NCI-H2196 treated with DMSO at 0.1 percent for 48 hours (cell line): Measurements from ENCODE around the gene ARHGAP19.

Experiments
- DNase-seq: peaks from one replicate; lab custom pipeline; 2025; ENCODE audit not compliant: unreplicated experiment; lab: John Stamatoyannopoulos, UW

ARHGAP19 gene

DNA sequence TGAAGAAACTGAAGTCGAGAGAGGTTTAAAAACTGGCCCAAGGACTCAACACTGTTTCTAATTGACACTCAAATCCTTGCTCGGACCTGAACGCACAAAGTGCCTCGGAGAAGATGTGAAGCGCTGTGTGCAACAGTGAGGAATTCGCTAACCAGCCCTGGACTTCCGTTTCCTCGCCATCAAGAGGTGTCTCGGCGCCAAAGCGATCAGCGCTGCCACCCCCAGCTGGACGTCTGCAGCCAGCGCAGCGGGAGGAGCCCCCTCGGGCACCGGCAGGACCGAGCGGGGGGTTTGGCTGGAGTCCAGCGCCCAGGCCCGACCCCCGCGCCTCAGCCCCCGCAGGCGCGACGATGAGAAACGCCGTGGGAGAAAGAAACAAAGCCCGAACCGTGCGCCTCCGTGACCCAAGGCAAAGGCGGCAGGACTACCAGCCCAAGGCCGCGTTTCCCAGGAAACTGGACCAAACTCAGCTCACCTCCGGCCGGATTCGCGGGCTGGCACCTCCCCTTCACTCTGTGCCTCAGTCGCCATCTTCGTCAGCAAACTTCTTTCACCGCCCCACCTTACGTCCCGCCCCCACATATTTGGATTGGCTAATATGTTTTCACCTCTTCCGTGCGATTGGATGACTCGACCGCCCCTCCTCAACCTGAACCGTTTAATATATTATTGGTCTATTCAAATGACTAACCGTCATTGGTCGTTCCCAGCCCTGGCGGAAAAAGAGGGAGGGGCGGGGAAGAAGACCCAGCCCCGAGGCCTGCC lies at the start of gene ARHGAP19:
ARHGAP19 (minus strand) TSS at position 541 of the 765 bp plus-strand sequence; CDS start at position 531, 10 bp downstream.
- DNase-seq: peak; percentile 80

GRCh38 chr10:97341416-97341815 lies 49.0 kb upstream of the ARHGAP19 start:
- DNase-seq: no peak

DNA sequence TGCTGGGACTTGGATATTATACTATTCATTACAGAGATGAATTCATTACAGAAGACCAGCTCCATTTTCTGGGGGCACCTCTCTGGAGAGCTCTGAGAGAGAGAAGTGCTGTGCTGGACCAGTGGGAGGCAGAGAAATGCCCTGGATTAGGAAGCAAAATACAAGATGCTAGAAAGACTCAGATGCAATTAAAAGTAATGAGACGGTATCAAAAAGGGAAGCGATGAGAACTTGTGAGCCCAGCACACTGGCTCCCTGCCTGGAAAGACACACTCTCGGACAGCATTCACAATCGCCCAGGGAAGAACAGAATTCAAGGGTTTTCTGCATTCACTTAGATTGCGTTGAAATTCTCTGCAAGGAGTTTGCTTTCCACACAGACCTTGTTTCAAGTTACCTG lies 45.6 kb upstream of the ARHGAP19 start:
- no peak for DNase-seq

- DNase-seq: no peak
Observed at GRCh38 chr10:97336942-97337831, 44.8 kb upstream of the ARHGAP19 start.

DNA sequence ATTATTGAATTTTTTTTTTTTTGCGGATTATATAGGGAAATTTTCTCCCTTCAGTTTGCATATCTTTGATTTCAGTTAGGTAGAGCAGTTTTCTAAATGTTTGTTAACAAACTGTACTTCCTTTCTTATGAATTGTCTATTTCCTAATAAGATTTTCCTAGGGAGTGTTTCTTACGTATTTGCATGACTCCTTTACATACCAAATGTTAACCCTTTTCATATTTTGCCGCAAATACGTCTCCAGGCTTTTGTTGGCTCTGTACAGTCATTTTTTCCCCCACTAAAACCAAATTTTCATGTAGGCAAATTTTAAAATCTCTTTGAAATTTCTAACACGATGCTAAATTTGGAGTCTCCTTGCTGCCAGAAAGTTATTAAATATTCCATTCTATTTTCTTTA lies 44.0 kb upstream of the ARHGAP19 start:
- DNase-seq: no peak

GRCh38 chr10:97336006-97336405 lies 43.6 kb upstream of the ARHGAP19 start:
- no peak for DNase-seq

- DNase-seq: no peak
Observed at GRCh38 chr10:97335188-97335619, 42.8 kb upstream of the ARHGAP19 start.

DNA sequence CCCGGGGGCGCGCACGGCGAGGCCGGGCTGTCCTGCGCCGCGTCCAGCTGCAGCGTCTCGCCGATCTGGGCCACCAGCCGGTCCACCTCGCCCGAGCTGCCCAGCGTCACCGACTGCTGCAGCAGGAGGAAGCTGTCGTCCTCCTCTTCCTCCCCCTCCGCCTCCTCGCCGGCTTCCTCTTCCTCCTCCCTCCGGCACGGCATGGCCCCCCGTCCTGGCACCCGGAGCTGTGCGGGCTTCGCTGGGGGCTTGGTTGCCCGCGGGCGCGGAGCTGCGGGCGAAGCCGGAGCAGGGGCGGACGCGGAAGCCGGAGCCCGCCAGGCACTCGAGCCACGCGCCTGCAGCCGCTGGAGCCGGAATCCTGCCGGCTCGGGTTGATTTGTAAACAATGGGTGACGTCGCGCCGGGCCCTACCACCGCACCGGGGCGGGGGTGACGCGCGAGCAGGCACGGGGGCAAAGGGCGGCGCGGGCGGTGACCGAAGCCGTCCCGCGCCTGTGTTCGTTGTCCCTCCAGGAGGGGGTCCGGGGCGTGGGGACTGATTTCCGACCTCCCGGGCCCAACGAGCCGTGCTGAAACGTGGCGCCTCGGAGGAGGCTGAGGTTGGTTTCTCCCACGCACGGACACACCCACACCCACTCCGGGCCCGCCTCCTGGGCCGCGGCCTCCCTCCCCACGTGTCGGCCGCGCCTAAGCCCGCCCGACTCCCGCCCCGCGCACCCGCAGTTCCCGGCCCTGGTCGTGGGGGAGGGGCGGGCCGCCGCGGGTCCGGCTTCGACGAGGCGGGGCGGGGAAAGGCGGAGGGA lies 42.1 kb upstream of the ARHGAP19 start, which contains the start of gene FRAT2:
FRAT2 (minus strand) TSS at position 360 of the 806 bp plus-strand sequence; CDS start at position 203, 157 bp downstream.
- peak; percentile 46 for DNase-seq

DNA sequence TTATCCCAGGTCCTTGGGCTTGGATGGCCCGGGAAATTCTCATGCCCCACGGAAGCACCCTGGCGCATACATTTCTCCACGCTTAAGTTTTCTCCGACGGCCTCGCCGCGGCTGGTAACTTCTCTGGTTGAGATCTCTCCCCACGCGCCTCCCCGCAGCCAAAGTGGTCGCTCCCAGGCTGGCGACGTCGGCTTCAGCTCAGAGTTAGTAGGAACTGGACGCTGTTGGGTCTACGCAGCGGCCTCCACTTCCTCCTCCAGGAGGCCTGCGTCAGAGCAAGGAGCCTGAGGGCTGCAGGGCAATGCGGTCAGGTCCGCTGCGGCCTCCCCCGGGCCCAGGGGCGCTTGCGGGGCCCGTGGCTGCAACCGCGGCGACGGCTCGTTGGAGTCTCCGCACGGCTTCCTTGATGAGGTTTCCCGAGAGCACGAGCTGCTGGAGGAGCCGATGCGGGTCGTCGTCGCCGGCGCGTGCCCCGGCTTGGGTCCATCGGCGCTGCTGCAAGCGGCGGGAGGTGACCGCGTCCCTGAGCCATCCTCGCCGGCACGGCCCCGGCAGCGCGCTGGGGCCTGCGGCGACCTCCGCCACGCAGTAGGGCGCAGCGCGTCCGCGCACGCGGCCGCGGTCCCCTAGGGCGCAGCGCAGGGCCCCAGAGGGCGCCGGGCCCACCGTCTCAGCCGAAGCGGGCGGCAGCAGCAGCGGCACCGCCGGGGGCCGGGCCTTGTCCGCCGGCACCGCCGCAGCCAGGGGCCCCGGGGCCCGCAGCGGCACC lies 41.3 kb upstream of the ARHGAP19 start:
- no peak for DNase-seq

DNA sequence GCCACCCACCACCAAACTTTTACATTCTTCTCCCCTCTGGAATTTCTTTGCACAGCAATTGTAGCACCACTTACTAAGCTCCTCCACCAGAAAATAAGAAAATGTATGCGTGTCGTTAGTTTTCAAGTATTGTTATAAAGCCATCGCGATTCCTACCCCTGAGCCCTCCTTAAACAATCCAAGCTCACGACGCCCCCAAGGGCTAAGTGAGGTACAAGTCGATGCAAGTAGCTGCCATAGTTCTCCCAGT lies 40.8 kb upstream of the ARHGAP19 start:
- no peak for DNase-seq

DNA sequence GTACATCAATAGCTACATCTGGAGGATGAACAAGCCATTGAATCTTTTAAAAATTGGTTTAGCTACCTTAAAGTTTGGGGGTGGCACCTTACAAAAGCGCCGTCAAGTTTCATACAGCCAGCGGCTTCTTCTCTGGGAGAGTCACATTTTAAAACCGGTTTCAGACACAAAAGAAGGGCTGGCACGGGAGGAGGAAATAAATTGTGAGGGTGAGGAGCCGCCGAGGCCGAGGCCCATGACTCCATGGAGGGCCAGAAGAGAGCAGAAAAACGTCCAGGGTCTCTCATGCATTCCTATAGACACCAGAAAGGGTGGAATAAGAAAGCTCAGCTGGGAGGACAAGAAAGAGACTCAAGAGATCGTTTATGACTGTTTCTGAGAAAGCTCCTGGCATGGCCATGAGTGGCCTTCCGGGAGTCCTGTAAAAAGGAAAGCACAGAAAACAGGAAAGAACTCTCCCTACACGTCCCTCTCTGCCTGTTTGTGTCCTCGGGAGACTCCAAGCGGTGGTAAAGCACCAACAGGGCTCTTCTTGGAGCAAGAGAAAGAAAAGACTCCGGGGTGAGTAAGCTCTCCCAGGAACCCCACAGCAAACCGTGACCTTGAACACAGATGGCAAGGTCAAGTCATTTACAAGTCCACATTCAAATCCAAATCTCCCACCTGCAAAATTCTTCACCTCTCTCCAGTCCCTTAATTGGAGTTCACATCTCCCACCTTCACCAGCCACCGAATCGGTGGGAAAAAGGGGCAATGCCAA lies 40.3 kb upstream of the ARHGAP19 start:
- no peak for DNase-seq

GRCh38 chr10:97331153-97331703 lies 38.8 kb upstream of the ARHGAP19 start:
- DNase-seq: no peak

- DNase-seq: no peak
Observed at GRCh38 chr10:97329766-97330165, 37.3 kb upstream of the ARHGAP19 start.

DNA sequence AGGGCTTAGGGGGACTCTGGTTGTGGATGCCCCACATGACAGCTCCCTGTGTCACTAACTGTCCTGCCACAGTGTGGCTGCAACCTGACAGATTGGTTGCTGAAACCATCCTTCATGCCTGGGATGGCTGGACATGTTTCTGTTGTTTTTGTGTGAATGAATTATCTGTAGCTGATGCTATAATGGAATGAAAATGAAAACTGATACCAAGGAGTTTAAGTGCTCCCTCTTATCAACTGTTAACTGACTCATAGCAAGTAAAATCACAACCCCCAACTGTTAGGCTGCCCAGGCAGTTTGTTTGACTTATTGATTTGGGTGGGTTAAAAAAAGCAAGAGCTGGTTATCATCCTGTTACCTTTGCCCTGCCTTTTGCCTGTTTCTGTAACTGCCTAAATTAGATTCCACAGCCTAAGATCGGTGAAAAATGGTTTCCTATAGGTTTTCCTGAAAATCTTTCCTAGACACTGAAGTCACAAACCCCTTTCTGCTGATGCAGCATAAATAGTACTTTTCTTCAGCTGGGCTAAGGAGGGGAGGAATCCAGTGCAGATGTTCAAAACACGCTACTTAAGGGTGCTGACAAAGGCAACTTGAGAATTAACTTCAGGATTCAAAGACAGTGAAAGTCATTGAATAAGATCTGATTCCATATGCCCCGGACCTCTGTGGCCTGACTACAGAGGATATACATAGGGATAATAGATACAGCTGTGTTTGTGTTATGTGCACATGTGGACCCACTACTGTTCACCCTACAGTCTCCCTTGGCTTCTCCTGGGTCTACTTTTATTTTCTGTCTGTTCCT lies 36.4 kb upstream of the ARHGAP19 start:
- no peak for DNase-seq

GRCh38 chr10:97327348-97328294 lies 35.2 kb upstream of the ARHGAP19 start:
- DNase-seq: no peak

DNA sequence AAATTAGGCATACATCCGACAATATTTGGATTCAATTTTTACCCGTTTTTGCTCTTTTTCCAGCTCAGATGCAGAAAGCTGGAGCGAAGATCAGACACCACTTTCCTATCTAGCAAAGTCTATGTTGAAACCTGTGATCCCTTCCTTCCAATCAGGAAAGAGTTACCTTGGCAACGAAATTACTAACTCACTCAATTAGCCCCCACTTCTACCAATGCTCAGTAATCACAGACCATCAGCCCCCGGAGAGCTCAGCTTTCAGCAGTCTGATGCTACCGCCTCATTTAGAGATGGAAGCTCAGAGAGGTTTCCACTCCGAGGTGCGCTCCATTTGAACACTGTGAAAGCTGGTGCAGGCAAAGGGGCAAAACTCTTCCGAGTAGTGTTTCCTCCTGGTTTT lies 33.3 kb upstream of the ARHGAP19 start:
- DNase-seq: no peak

DNA sequence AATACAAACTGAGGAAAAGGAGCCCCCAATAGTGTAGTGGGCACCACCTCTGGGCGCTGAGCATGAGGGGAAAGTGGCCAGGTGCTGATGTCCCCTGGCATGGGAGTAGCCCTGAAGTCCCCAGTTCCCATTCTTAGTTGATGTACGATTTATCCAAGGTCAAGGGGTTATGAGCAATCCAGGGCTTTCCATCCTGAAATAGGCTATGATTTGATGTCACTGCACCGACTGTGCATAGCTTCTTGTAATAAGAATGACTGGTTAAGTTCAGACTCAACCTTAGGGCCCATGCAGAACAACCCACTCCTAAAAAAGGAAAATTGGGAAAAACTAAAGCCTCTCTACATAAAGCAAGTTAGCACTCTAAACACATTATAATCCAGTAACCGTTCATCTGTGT lies 31.1 kb upstream of the ARHGAP19 start:
- DNase-seq: no peak

DNA sequence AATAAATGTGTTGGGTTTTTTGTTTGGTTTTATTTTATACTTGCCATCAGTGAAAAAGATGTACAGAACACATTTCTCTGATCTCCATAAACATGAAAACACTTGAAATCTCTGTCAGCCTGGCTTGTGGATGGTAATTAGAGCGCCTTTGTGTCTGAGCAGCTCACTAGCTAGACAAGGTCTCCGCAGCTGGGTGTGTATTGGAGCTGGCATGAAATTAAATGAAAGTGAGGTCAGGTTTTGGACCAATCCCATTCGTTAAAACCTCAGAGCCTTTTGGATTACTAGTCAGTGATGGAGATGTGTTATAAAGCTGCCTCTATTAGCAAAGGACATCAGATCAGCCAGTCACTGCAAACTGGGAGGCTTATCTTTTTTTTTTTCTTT lies 29.4 kb upstream of the ARHGAP19 start:
- no peak for DNase-seq
